Measurements from ENCODE around the gene PGAP6.

The PGAP6 gene

DNA sequence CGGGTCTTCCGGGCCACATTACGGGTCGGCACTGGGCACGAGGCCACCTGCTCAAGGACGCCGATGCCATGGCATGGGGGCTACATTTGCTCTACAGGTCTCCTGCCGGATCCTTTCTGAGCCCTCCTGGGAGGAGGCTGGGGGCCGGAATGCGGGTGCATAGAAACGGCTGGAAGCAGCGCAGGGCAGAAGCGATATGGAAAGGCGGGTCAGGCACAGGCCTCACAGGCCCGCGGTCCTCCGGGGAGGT lies 57.7 kb downstream of the PGAP6 start:
- DNase-seq: no peak

DNA sequence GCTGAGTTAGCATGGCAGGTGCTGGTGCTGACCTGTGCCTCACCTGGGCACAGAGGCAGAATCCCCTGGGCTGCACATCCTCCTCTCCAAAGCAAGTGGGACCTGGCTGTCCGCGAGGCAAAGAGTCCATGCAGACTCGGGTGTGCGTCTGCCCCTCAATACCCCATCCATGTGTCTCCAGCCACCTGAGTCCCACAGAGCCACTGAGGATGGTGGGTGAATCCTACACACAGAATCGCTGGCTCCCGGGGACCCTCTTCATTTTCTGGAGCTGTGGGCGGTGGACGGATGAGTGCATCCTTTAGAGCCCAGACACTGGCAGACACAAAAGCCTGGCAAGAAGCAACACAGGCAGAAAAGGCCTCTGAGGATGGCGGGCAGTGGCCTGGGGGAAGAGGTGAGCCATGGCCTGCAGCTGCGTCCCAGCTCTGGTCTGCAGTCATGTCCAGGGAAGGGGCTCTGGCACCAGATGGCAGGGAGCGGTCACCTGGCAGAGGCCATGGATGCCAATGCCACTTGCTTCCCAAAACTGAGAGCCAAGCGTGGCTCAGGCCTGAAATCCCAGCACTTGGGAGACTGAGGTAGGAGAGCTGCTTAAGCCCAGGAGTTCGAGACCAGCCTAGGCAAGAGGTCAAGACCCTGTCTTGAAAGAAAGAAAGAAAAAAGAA lies 59.2 kb downstream of the PGAP6 start:
- DNase-seq: no peak

DNA sequence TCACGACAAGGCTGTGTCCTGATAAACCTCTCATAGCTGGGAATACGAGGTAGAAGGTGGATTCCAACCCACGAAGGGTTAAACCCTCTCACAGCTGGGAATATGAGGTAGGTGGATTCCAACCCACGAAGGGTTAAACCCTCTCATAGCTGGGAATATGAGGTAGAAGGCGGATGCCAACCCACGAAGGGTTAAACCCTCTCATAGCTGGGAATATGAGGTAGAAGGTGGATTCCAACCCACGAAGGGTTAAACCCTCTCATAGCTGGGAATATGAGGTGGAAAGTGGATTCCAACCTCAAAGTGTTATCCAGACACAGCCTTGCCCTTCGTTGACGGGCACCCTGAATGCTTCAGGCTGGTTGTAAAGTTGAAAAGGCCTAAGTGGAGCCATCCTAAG lies 60.2 kb downstream of the PGAP6 start:
- DNase-seq: no peak

All from SIG-M5 (cell line).